Stimulated activated CD8-positive, alpha-beta memory T cell treated with anti-CD3 and anti-CD28 coated beads, Interleukin-2, amount 100 ng/mL, for 48 hours (primary cell): ENCODE results near the gene SARDH.

Source experiments
- DNase-seq, 2 donors: peaks; one replicate each; pipeline ENCODE4 v3.0.0-alpha.2; 2020; ENCODE audit warnings: low read depth in 2 of 2

Gene SARDH

GRCh38 chr9:133647148-133647547 lies 91.0 kb downstream of the SARDH start:
- no peak for DNase-seq

GRCh38 chr9:133645021-133645765 lies 93.0 kb downstream of the SARDH start:
- no peak for DNase-seq

- DNase-seq = no peak
Observed at GRCh38 chr9:133643978-133644760, 94.0 kb downstream of the SARDH start.

GRCh38 chr9:133643362-133643755 lies 94.8 kb downstream of the SARDH start:
- DNase-seq = no peak

- no peak for DNase-seq
Observed at GRCh38 chr9:133642708-133643361, 95.3 kb downstream of the SARDH start.

GRCh38 chr9:133641861-133642595 lies 96.1 kb downstream of the SARDH start:
- no peak for DNase-seq

- no peak for DNase-seq
Observed at GRCh38 chr9:133641396-133641655, 96.8 kb downstream of the SARDH start.

GRCh38 chr9:133640580-133641395 lies 97.4 kb downstream of the SARDH start:
- DNase-seq = no peak

GRCh38 chr9:133640160-133640559 lies 98.0 kb downstream of the SARDH start:
- DNase-seq = no peak

- DNase-seq = no peak
Observed at GRCh38 chr9:133639613-133640012, 98.5 kb downstream of the SARDH start.

GRCh38 chr9:133638711-133639110 lies 99.4 kb downstream of the SARDH start:
- no peak for DNase-seq

GRCh38 chr9:133638076-133638475 lies 100.1 kb downstream of the SARDH start:
- no peak for DNase-seq

- DNase-seq = no peak
Observed at GRCh38 chr9:133637451-133638055, 100.6 kb downstream of the SARDH start.

GRCh38 chr9:133636902-133637301 lies 101.2 kb downstream of the SARDH start:
- DNase-seq = no peak

GRCh38 chr9:133635533-133636531 lies 102.3 kb downstream of the SARDH start, which contains the start of gene DBH:
Gene DBH (plus strand): TSS chr9:133636363. CDS start chr9:133636372, 9 bp downstream.
- DNase-seq = no peak

- DNase-seq = no peak
Observed at GRCh38 chr9:133635098-133635497, 103.1 kb downstream of the SARDH start.

- DNase-seq = no peak
Observed at GRCh38 chr9:133634081-133634691, 104.0 kb downstream of the SARDH start.

GRCh38 chr9:133633681-133634080 lies 104.5 kb downstream of the SARDH start:
- DNase-seq = no peak
